Heart right ventricle (tissue), 16 donors: ENCODE results near the gene NOSIP. TPM values are rescaled to one million over a fixed set of nuclear protein-coding genes. Genes with fewer than 3 reads are reported as not detected.

Source experiments
- ATAC-seq, 8 donors: fragments of 200-7000 bp; cut with Tn5 transposase; one replicate each; pipeline ENCODE4 v1.9.1; 2020; ENCODE audit warnings: mild to moderate bottlenecking in 8 of 8, moderate library complexity in 8 of 8, moderate number of reproducible peaks in 1 of 8
- DNase-seq, 2 donors: peaks; one replicate each; pipeline ENCODE4 v3.0.0-alpha.2; 2020
- H3K27ac ChIP-seq, 10 donors: fragments of 200-600 bp; sonication (generic) in 2 of 10; one replicate each; pipeline versions ENCODE4 v1.5.0 to v1.8.0; 2020 to 2022; ENCODE audit warnings: mild to moderate bottlenecking in 3 of 10
- H3K27me3 ChIP-seq, 7 donors: fragments of 200-600 bp; one replicate each; pipeline ENCODE4 v1.8.0; 2021 to 2022; ENCODE audit warnings: mild to moderate bottlenecking in 2 of 7
- H3K36me3 ChIP-seq, 9 donors: fragments of 200-600 bp; sonication (generic) in 1 of 9; one replicate each; pipeline versions ENCODE4 v1.5.0 to v1.8.0; 2020 to 2022; ENCODE audit warnings: mild to moderate bottlenecking in 2 of 9
- H3K4me1 ChIP-seq, 9 donors: fragments of 200-600 bp; sonication (generic) in 1 of 9; one replicate each; pipeline versions ENCODE4 v1.5.0 to v1.8.0; 2020 to 2022; ENCODE audit warnings: mild to moderate bottlenecking in 4 of 9
- H3K4me3 ChIP-seq, 10 donors: fragments of 200-600 bp; sonication (generic) in 2 of 10; one replicate each; pipeline versions ENCODE4 v1.5.0 to v1.8.0; 2020 to 2022; ENCODE audit warnings: mild to moderate bottlenecking in 7 of 10, moderate library complexity in 2 of 10
- H3K9me3 ChIP-seq, 11 donors: fragments of 200-600 bp in 10 of 11; sonication (generic) in 2 of 11; one replicate each; pipeline versions ENCODE4 v1.5.0 to v1.8.0; 2013 to 2022; ENCODE audit warnings: mild to moderate bottlenecking in 2 of 11, control low read depth in 1 of 11, moderate library complexity in 1 of 11
- WGBS, 2 donors: extraction: QIAGEN DNeasy Blood & Tissue Kit; methylation state at CpG; one replicate each; pipeline ENCODE4 v1.1.7; 2013; ENCODE audit warnings: inconsistent platforms in 1 of 2; 5-methylcytosine and 5-hydroxymethylcytosine counted together
- intact Hi-C, 10 donors: fragments of 100-400 bp; cut with DNase I; formaldehyde crosslinking; loops; one replicate each; pipeline versions ENCODE4 v1.11.1 to v1.14.2; 2022
- polyA plus RNA-seq, 2 donors: library from polyadenylated mRNA; stranded (reverse); fragments of 200-250 nt; gene quantifications; one replicate each; pipeline ENCODE4 v1.2.3, GENCODE V29; 2013
- total RNA-seq, 10 donors: library from RNA; stranded (reverse); fragmentation: NEBNext Ultra II Directional in 3 of 10; extraction: Animal tissue kit (Norgen Biotek cat#: 25700) in 3 of 10; gene quantifications; one replicate each; pipeline versions ENCODE4 v1.2.1 to v1.2.4, GENCODE V29; 2021 to 2023
- TF ChIP-seq, protein P1 (sequence below), 9 donors: fragments of 200-600 bp; sonication (generic) in 2 of 9; IDR thresholded peaks; one replicate each; pipeline versions ENCODE4 v1.5.0 to v1.8.0; 2021 to 2022; ENCODE audit warnings: antibody characterized with exemption in 9 of 9, mild to moderate bottlenecking in 5 of 9, moderate library complexity in 1 of 9
- donor health status: Arrhythmogenic right ventricular cardiomyopathy.
- donor health status: ischemic (EF 13 %, LVEDD 7.1; RV severe dilation, severe dysfunction).
- donor health status: healthy with polysubstance abuse.
- donor health status: DM: no; HTN: yes; CAD: no.
- donor health status: DM: no; HTN: no; CAD: no.
- donor health status: ischemic (EF 25% LVEDD 6.9; RV normal size, moderate dysfunction).
- donor health status: ischemic (EF 25% LVEDD 5.7; RV mildly dilated, moderate dysfunction).
- donor health status: healthy.
- donor health status: DM: yes; HTN: yes; CAD: no.
- donor health status: Ischemic cardiomyopathy.
- donor health status: ischemic (EF 35%, LVEDD 5.7; RV mildly dilated, moderate dysfunction).
- donor health status: nonischemic (EF 11% LVEDD 7.7; RV severe dilation, severe dysfunction).
- donor health status: DM: yes; HTN: yes; CAD: no.
- donor health status: PGD.
- donor health status: ischemic (EF 29% LVEDD 5.4; RV normal size, mild dysfunction).
- donor health status: nonischemic (EF 23%, LVEDD 6.1; RV moderate dilation, normal function).

The NOSIP gene
- total and polyA plus RNA-seq, 12 donors, result 38.0 to 120 (median 46.6) TPM

DNA sequence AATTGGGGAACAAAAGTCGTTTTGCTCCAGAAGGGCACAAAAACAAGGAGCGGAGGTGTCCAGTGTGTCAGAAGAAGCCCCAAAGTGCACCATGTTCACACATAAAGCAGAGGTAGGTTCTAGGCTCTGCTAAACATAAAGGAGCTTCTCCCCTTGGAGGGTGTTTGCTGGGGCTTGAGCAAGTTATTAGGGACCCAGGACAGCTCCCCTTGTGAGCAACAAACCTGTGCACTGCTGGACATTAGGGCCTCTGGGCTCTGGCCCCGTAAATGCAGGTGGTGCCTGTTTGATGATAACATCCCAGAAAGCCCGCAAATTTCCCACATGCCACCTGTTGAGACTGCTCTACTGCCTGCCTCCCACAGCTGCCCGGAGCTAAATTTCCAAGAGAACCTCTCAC, 41.7 kb downstream of the NOSIP start:
- H3K27me3 ChIP-seq, result no peaks in the 10 kb centered on the region
- no peak for ATAC-seq
- TF ChIP-seq, protein P1, sequence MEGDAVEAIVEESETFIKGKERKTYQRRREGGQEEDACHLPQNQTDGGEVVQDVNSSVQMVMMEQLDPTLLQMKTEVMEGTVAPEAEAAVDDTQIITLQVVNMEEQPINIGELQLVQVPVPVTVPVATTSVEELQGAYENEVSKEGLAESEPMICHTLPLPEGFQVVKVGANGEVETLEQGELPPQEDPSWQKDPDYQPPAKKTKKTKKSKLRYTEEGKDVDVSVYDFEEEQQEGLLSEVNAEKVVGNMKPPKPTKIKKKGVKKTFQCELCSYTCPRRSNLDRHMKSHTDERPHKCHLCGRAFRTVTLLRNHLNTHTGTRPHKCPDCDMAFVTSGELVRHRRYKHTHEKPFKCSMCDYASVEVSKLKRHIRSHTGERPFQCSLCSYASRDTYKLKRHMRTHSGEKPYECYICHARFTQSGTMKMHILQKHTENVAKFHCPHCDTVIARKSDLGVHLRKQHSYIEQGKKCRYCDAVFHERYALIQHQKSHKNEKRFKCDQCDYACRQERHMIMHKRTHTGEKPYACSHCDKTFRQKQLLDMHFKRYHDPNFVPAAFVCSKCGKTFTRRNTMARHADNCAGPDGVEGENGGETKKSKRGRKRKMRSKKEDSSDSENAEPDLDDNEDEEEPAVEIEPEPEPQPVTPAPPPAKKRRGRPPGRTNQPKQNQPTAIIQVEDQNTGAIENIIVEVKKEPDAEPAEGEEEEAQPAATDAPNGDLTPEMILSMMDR (IDR thresholded peaks at IDR 0.05), result no peak
- H3K4me1 ChIP-seq, result peaks cover 0 to 20% (median 9%) of the 10 kb centered on the region in 9 donors
- no peaks in the 10 kb centered on the region for H3K9me3 ChIP-seq
- intact Hi-C loops, result no loop called here
- H3K36me3 ChIP-seq, result peaks cover 0 to 92% (median 0%) of the 10 kb centered on the region in 9 donors
- H3K27ac ChIP-seq, result no peak overlapping the region
- WGBS, 2 donors, result 77 to 88% methylated on average over 5 of the region's 5 CpGs
- no peak for DNase-seq
- no peak overlapping the region for H3K4me3 ChIP-seq

DNA sequence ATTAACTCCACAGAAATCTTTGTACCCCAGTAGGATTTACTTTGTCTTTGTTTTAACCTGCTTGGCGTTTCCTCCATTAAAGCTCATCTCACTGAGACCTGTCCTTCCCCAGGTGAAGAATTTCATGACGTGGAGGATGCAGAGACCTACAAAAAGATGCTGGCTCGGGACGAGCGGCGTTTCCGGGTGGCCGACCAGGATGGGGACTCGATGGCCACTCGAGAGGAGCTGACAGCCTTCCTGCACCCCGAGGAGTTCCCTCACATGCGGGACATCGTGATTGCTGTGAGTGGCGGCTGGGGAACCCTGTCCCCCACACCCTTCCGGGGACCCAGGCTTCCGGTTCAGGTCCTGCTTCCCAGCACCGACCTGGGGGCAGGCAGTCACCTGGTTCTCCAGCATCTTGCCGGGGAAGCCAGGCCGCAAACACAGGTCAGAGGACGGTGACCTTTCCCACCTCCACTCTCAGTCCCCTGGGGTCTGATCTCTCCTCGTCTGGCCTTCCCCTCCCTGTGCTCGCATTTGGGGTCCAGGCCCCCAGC, 43.4 kb downstream of the NOSIP start:
- no peak for ATAC-seq
- Histone ChIP-seq H3K4me1 (peaks cover 0 to 33% (median 15%) of the 10 kb centered on the region in 9 donors), H3K36me3 (peaks cover 0 to 88% (median 0%) of the 10 kb centered on the region in 9 donors), H3K27me3 (no peaks in the 10 kb centered on the region), H3K27ac (no peak overlapping the region), H3K4me3 (no peak overlapping the region), H3K9me3 (no peaks in the 10 kb centered on the region)
- WGBS, 2 donors, result 90 to 94% methylated on average over 22 of the region's 22 CpGs
- no peak for DNase-seq
- TF ChIP-seq, protein P1 (IDR thresholded peaks at IDR 0.05), result no peak
- intact Hi-C loops, result no loop called here

DNA sequence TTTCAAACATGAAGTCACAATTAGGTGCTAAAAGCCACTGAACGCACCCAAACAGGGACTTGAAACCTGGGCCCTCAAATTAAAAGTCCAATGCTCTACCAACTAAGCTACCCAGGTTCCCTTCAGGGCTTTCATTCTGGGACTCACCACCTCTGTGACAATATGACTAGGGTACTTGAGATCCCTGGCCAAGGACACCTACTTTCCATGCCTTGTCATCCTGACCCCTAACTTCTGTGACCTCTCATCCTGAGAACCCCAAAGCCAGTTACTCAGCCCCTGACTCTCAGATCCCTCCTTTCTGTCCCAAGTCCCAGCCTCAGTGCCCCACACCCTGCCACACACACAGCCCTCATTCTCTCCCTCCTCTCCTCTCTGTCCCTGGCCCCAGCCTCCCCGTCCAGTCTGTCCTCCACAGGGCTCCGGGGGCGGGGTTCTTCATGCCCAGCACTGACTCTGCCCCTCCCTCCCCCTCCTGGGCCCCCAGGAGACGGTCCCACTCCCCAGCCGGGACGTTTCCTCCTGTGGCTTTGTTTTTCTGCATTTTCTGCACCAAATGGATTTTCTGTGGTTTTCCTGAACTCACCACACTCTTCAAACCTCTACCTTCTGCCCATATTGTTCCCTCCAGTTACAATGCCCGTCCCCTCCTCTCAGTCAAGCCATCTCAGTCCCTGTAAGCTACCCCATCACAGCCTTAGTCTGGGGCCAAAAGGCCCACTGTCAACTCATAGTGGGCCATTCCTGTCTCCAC, 45.5 kb downstream of the NOSIP start:
- Histone ChIP-seq H3K9me3 (no peaks in the 10 kb centered on the region), H3K4me3 (peak overlapping the region in 7 of 10 donors; percentile 48 to 78 (median 63)), H3K4me1 (peaks cover 0 to 33% (median 15%) of the 10 kb centered on the region in 9 donors), H3K36me3 (peaks cover 0 to 84% (median 0%) of the 10 kb centered on the region in 9 donors), H3K27me3 (no peaks in the 10 kb centered on the region), H3K27ac (no peak overlapping the region)
- WGBS, 2 donors, result 85% methylated on average over 8 of the region's 8 CpGs
- DNase-seq, result no peak
- ATAC-seq, result no peak
- TF ChIP-seq, protein P1 (IDR thresholded peaks at IDR 0.05), result no peak
- intact Hi-C loops, result no loop called here

DNA sequence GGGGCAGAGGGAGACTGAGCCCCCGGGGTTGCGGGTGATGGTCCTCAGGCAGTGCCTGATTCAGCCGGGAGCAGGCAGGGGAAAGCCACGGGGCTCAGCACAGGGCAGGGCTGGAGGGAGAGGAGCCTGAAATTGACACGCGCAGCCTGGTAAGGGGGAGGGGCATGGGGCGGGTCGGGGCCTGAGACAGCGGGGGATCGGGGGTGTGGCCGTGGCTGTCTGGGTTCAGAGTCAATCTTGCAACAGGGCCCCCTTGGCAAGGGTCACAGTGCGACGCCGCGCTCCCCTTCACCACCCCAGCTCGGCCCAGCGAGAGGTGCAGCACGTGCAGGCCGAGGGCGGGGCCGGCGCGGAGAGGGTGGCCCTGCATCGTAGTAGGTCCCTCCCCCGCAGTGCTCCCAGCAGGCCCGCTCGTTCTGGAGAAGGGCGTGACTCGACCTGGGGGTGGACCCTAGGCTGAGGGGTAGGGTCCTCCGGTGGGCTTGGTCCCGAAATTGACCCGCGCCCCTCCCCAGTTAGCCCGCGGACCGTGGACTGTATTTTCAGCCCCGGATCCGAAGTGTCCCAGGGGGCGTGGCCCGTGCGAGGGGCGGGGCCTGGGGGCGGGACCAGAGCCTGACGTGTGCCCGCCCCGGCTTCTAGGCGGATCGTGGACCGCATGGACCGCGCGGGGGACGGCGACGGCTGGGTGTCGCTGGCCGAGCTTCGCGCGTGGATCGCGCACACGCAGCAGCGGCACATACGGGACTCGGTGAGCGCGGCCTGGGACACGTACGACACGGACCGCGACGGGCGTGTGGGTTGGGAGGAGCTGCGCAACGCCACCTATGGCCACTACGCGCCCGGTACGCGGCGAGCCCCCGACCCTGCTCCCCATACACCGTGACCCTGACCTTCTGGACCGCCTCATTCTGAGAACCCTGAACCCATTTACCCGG, 46.5 kb downstream of the NOSIP start:
- TF ChIP-seq, protein P1 (IDR thresholded peaks at IDR 0.05), result peak in 4 of 9 donors; percentile 34 to 44 (median 38)
- H3K4me3 ChIP-seq, result peak overlapping the region; percentile 28 to 78 (median 62)
- H3K4me1 ChIP-seq, result peaks cover 0 to 33% (median 15%) of the 10 kb centered on the region in 9 donors
- H3K9me3 ChIP-seq, result no peaks in the 10 kb centered on the region
- no peaks in the 10 kb centered on the region for H3K27me3 ChIP-seq
- peak overlapping the region in 2 of 10 donors; percentile 41 to 56 for H3K27ac ChIP-seq
- DNase-seq (peak; percentile 72 to 82), ATAC-seq (peak; percentile 93 to 96 (median 94))
- intact Hi-C loops, result no loop called here
- peaks cover 0 to 84% (median 0%) of the 10 kb centered on the region in 9 donors for H3K36me3 ChIP-seq
- WGBS, 2 donors, result 3 to 4% methylated on average over 83 to 87 of the region's 87 CpGs
